Measurements from ENCODE around the gene TGFB2. TPM values are rescaled to one million over a fixed set of nuclear protein-coding genes. Genes with fewer than 3 reads are reported as not detected.

TGFB2 gene
- total RNA-seq, 1 experiment from 2014 or later = 37.6 TPM

DNA sequence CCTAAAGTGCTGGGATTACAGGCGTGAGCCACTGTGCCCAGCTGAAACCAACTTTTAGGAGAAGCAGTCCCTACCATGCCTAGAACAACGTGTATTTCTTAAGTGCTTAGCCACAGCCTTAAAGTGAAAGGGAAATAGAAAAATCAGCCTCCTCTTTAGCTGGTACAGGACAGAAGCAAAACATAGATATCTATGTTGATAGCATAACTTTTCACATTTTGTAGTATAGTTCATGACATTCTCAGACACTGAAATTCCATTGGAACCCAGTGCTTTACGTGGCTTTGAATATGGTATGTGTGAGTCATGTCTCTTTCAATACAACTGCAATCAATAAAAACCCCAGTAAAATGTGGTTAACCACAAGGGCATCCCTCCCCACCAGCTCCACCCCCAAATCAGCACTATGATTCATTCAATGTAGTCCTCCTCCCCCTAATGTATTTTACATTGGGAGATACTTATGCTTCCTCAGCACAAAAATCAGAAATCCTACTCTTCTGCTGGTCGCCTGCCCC is 32.1 kb downstream of the TGFB2 start:
- peak; percentile 83 for DNase-seq
- CTCF ChIA-PET = interaction anchor here (0.5 to 2.7 kb wide), 5 partner anchors 10 to 757 kb away, joined by 3 to 17 read pairs (median 5); partner anchors contain the start of gene TGFB2
- H3K4me3 Mint-ChIP-seq (ENCODE audit: low read depth, unreplicated experiment) = peak overlapping the region; percentile 41
- peaks cover 83% of the 10 kb centered on the region for H3K4me1 Mint-ChIP-seq (ENCODE audit: low read depth, unreplicated experiment)
- no peaks in the 10 kb centered on the region for H3K27me3 Mint-ChIP-seq (ENCODE audit: unreplicated experiment)
- peaks cover 39% of the 10 kb centered on the region for H3K36me3 Mint-ChIP-seq (ENCODE audit: insufficient read depth, unreplicated experiment)
- no TSS peak for BruUV-seq (replicated peaks)
- H3K9me3 Mint-ChIP-seq (ENCODE audit: low read depth, unreplicated experiment) = no peaks in the 10 kb centered on the region
- H3K27ac Mint-ChIP-seq (ENCODE audit: unreplicated experiment) = peak overlapping the region; percentile 83
- TF ChIP-seq CTCF (IDR thresholded peaks at IDR 0.05; ENCODE audit: unreplicated experiment) = no peak
- intact Hi-C loops (cut with micrococcal nuclease; ENCODE audit: unreplicated experiment) = loop anchor here (2.0 kb wide), 1 partner anchor 50 kb away; no protein-coding TSS in a partner anchor

DNA sequence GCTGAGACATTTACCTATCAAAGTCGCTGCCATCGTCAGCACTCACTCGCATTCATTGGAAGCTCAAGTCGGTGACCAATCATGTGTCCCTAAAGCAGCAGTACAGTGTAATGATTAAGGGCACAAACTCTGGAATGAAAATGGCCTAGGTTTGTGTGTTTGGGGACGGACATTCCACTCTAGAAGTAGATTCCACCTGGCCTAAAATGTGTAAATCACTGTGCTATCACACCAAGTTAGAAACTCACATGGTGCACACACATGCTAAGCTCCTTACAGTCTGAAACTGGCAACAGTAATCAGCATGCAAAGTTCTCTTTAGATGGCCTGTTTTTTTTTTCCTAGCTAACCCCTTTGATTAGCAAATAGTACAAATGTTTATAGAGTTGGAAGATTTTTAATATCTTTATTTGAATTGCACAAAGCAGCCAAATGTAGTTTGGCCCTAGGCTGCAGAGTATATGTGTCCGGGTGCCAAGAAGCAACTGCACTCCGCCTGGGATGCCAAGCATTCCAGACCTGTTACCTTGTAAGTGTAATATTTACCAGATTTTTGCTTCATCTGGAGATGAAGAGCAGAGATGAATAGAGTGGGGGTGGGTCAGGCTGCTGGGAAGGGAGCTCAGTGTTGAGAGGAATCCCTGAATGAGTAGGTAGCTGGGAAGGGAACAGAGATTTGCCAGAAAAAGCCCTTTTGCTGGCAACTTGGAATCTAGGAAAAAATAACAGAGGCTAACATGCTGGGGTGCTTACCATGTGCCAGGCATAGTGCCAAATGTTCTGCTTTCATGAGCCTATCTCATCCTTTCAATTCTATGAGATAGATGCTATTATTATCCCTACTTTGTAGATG is 35.2 kb downstream of the TGFB2 start:
- BruUV-seq (replicated peaks) = no TSS peak

DNA sequence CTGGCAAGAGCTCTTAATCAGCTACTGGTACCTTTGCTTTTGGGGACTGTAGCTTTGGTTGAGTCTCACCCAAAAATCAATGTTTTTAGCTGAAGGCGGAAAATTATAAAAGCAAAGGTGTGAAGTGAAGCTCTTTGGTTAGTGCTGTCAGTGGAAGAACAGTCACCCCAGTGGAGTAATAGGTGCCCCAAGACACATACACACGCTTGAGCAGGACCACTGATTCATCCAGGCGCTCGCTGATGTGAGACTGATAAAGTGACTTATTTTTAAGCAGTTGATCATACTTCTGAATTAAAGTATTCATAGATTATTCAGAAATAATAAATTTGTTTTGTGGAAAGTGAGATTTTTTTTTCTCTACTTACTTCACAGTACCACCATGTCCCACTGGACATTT is 37.1 kb downstream of the TGFB2 start:
- peaks cover 72% of the 10 kb centered on the region for H3K4me1 Mint-ChIP-seq (ENCODE audit: low read depth, unreplicated experiment)

More for the DNA sequence above, 35.2 kb downstream of the TGFB2 start:
- Mint-ChIP-seq H3K4me1 (ENCODE audit: low read depth, unreplicated experiment) (peaks cover 82% of the 10 kb centered on the region), H3K27ac (ENCODE audit: unreplicated experiment) (peak overlapping the region; percentile 86), H3K4me3 (ENCODE audit: low read depth, unreplicated experiment) (peak overlapping the region; percentile 57), H3K36me3 (ENCODE audit: insufficient read depth, unreplicated experiment) (peaks cover 29% of the 10 kb centered on the region), H3K27me3 (ENCODE audit: unreplicated experiment) (no peaks in the 10 kb centered on the region), H3K9me3 (ENCODE audit: low read depth, unreplicated experiment) (no peaks in the 10 kb centered on the region)
- CTCF ChIA-PET = interaction anchor here (0.6 to 1.4 kb wide), 10 partner anchors 10 to 555 kb away, joined by 3 to 7 read pairs (median 3); partner anchors contain the start of gene TGFB2
- peak; percentile 76 for DNase-seq
- TF ChIP-seq CTCF (IDR thresholded peaks at IDR 0.05; ENCODE audit: unreplicated experiment) = no peak
- intact Hi-C loops (cut with micrococcal nuclease; ENCODE audit: unreplicated experiment) = loop anchor here (1.0 kb wide), 1 partner anchor 18 kb away; no protein-coding TSS in a partner anchor

GRCh38 chr1:218383051-218383450 is 37.9 kb downstream of the TGFB2 start:
- Mint-ChIP-seq H3K4me1 (ENCODE audit: low read depth, unreplicated experiment) (peaks cover 65% of the 10 kb centered on the region), H3K9me3 (ENCODE audit: low read depth, unreplicated experiment) (no peaks in the 10 kb centered on the region), H3K27ac (ENCODE audit: unreplicated experiment) (no peak overlapping the region), H3K36me3 (ENCODE audit: insufficient read depth, unreplicated experiment) (peaks cover 18% of the 10 kb centered on the region), H3K27me3 (ENCODE audit: unreplicated experiment) (no peaks in the 10 kb centered on the region), H3K4me3 (ENCODE audit: low read depth, unreplicated experiment) (no peak overlapping the region)
- CTCF ChIA-PET = no interaction called here
- no TSS peak for BruUV-seq (replicated peaks)
- DNase-seq = no peak
- TF ChIP-seq CTCF (IDR thresholded peaks at IDR 0.05; ENCODE audit: unreplicated experiment) = no peak
- intact Hi-C loops (cut with micrococcal nuclease; ENCODE audit: unreplicated experiment) = no loop called here

More for the DNA sequence above, 37.1 kb downstream of the TGFB2 start:
- DNase-seq = no peak
- Mint-ChIP-seq H3K9me3 (ENCODE audit: low read depth, unreplicated experiment) (no peaks in the 10 kb centered on the region), H3K4me3 (ENCODE audit: low read depth, unreplicated experiment) (no peak overlapping the region), H3K27me3 (ENCODE audit: unreplicated experiment) (no peaks in the 10 kb centered on the region), H3K36me3 (ENCODE audit: insufficient read depth, unreplicated experiment) (peaks cover 22% of the 10 kb centered on the region), H3K27ac (ENCODE audit: unreplicated experiment) (no peak overlapping the region)
- BruUV-seq (replicated peaks) = no TSS peak
- intact Hi-C loops (cut with micrococcal nuclease; ENCODE audit: unreplicated experiment) = no loop called here
- TF ChIP-seq CTCF (IDR thresholded peaks at IDR 0.05; ENCODE audit: unreplicated experiment) = no peak
- CTCF ChIA-PET = interaction anchor here (1.5 kb wide), 1 partner anchor 16 kb away, joined by 4 read pairs; no protein-coding TSS in a partner anchor
